ENCODE measurements around the gene ELL2.

GRCh38 chr5:95879661-95880060, 82.0 kb downstream of the ELL2 start:
- TF ChIP-seq POLR2A (IDR thresholded peaks at IDR 0.05) (no peak), CTCF (IDR thresholded peaks at IDR 0.05) (no peak)

Data from heart left ventricle (tissue), 13 donors.